ENCODE measurements around the gene HSD11B2.

HSD11B2 gene

DNA sequence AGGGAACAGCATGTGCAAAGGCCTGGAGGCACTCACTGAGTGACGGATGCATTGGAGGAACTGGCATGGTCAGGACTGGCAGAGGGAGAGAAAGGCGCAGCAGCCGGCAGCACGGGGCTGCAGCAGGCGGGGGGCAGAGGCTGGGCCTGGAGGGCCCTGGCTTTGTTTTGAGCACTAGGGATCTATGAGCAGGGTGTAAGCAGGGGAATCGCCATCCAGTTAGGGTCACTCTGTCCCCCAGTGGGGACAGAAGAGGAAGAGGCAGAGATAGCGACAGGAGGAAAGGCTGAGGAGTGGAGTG lies 14.2 kb downstream of the HSD11B2 start:
- Histone ChIP-seq H3K4me3 (ENCODE audit: low read depth, low read length) (no peak overlapping the region), H3K9me3 (no peaks in the 10 kb centered on the region), H3K36me3 (peaks cover 8% of the 10 kb centered on the region; the same call in 1 of the 2 replicates), H3K4me1 (peaks cover 17% of the 10 kb centered on the region), H3K27me3 (no peaks in the 10 kb centered on the region)
- TF ChIP-seq, protein P1, sequence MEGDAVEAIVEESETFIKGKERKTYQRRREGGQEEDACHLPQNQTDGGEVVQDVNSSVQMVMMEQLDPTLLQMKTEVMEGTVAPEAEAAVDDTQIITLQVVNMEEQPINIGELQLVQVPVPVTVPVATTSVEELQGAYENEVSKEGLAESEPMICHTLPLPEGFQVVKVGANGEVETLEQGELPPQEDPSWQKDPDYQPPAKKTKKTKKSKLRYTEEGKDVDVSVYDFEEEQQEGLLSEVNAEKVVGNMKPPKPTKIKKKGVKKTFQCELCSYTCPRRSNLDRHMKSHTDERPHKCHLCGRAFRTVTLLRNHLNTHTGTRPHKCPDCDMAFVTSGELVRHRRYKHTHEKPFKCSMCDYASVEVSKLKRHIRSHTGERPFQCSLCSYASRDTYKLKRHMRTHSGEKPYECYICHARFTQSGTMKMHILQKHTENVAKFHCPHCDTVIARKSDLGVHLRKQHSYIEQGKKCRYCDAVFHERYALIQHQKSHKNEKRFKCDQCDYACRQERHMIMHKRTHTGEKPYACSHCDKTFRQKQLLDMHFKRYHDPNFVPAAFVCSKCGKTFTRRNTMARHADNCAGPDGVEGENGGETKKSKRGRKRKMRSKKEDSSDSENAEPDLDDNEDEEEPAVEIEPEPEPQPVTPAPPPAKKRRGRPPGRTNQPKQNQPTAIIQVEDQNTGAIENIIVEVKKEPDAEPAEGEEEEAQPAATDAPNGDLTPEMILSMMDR (IDR thresholded peaks at IDR 0.05; ENCODE audit: low read depth, low read length) = no peak
- no peak for DNase-seq

DNA sequence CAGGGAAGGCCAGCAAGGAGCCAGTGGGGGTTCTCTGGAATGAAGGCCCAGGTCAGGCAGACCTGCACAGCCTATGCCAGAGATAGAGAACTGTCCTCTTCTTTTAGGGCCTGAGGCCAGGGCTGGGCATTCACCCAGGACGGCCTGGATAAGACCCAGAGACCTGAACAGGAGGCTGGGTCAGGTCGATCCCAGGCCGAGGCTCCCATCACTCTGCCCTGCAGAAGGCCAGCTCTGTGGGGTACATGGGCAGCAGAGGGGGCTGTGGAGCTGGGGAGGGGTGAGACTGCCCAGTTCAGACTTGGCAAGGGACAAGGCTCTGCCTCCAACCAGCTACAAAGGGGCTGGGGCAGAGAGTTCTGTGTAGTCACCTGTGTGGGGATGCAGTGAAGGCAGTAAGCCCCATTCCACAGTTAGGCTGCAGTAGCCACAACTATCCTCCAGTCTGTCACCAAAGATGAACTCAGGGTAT lies 14.6 kb downstream of the HSD11B2 start:
- peaks cover 17% of the 10 kb centered on the region for H3K4me1 ChIP-seq
- no peaks in the 10 kb centered on the region for H3K9me3 ChIP-seq
- H3K36me3 ChIP-seq = peaks cover 8% of the 10 kb centered on the region; the same call in 1 of the 2 replicates
- DNase-seq = no peak
- H3K4me3 ChIP-seq (ENCODE audit: low read depth, low read length) = no peak overlapping the region
- TF ChIP-seq, protein P1 (IDR thresholded peaks at IDR 0.05; ENCODE audit: low read depth, low read length) = no peak
- H3K27me3 ChIP-seq = no peaks in the 10 kb centered on the region

DNA sequence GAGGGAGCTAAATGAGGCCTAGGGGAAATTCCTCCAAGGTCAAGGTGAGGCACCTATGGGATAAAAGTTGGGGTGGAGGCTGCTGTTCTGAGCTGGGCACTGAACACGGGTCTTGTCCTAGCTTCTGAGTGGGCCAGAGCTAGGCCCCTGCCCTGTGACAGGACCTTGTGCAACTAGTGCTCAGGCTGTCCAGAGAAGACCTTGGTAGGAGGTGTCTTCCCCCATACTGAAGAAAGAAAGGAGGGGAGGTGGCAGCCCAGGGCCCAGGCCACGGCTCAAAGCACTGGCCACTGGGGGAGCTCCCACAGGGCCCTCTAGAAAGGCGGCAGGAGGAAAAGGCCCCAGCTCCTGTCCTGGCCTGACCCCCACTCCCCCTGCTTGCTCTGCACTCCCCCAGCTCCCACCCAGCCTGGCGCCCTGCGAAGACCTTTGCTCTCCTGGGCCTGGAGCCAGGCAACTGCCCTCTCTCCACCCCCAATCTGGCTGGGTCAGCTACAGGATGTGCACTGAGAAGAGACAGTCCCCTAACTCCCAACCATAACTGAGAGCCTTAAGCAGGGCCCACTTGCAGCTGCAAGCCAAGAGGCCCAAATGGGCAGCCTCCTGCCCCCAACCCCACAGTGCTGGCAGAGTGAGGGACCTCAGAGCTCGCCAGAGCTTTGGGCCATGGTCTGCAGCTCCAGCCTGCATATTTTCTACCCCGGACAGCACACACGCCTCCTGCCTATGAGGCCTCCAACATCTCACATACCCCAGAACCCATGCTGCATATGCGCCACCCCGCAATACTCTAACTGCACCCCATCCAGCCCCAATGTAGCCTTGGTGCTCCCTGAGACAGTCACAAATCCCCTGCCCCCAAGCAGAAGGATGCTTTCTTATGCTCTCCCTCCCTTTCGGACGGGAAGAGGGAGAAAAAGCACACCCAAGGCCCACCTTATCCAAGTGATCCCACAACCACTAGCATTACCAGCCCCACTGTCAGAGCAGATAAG lies 15.3 kb downstream of the HSD11B2 start:
- TF ChIP-seq, protein P1 (IDR thresholded peaks at IDR 0.05; ENCODE audit: low read depth, low read length) = no peak
- H3K27me3 ChIP-seq = no peaks in the 10 kb centered on the region
- no peak overlapping the region for H3K4me3 ChIP-seq (ENCODE audit: low read depth, low read length)
- H3K4me1 ChIP-seq = peaks cover 14% of the 10 kb centered on the region
- DNase-seq = no peak
- H3K36me3 ChIP-seq = peaks cover 8% of the 10 kb centered on the region; the same call in 1 of the 2 replicates
- no peaks in the 10 kb centered on the region for H3K9me3 ChIP-seq

DNA sequence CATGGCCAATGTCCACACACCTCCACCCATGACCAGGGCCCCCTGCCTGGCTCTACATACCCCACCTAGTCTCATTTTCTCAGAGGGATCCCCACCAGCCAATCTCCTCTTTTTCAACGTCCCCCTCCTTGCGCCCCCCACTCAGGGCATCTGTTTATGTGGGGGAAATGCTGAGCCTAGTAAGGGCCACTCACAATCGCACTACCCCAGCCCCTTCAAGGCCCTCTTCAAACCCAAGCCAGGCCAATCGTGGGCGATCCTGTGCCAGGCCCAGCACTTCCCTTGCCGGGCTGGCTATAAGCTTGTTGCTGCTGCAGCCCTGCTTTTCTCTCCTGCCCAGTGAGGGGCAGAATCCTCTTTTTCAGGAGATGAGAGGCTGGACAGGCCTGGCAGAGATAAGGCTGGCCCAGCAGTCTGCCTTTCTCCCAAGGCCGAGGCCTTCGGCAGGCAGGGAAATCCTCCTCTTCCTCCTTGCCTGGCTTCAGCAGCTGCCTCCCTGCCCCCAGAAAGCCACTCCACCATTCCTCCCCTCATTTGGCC lies 16.1 kb downstream of the HSD11B2 start:
- Histone ChIP-seq H3K36me3 (peaks cover 8% of the 10 kb centered on the region; the same call in 1 of the 2 replicates), H3K4me3 (ENCODE audit: low read depth, low read length) (no peak overlapping the region), H3K9me3 (no peaks in the 10 kb centered on the region), H3K4me1 (peaks cover 12% of the 10 kb centered on the region), H3K27me3 (no peaks in the 10 kb centered on the region)
- TF ChIP-seq, protein P1 (IDR thresholded peaks at IDR 0.05; ENCODE audit: low read depth, low read length) = no peak
- no peak for DNase-seq

DNA sequence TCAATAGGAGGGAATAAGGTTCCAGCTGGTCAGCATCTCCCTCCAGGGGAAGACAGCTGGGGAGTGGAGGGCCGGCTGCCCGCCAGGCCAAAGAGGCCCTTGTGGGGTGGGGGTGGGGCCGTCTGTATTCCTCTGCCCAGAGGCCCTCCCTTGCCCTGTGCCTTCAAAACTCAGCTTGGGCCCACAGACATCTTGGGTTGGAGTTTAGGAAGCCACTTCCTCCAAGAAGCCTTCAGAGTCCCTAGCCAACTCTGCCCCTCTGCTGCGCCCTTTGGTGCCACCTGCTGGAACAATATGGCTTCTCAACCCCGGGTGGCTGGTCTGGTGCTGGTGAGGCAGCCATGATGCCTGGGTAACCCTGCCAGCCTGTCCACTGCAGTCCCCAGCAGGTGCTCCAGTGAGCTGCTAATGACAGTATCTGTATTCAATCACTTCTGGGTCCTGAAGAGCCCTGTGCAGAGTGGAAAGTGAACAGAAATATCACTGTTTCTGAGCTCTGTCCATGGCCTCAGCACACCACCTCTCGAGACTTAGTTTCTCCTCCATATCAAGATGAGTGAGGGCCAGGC lies 16.7 kb downstream of the HSD11B2 start:
- Histone ChIP-seq H3K9me3 (no peaks in the 10 kb centered on the region), H3K4me1 (peaks cover 10% of the 10 kb centered on the region), H3K4me3 (ENCODE audit: low read depth, low read length) (no peak overlapping the region), H3K36me3 (peaks cover 8% of the 10 kb centered on the region; the same call in 1 of the 2 replicates), H3K27me3 (no peaks in the 10 kb centered on the region)
- peak; percentile 60 for DNase-seq
- TF ChIP-seq, protein P1 (IDR thresholded peaks at IDR 0.05; ENCODE audit: low read depth, low read length) = peak; percentile 69

All from BE2C (cell line).